ENCODE measurements around the gene KMT2B. TPM values are rescaled to one million over a fixed set of nuclear protein-coding genes. Genes with fewer than 3 reads are reported as not detected.
A peak's percentile ranks its signal among the peaks of the same experiment; 100 is the strongest.
"Not testable (repeated sequence)": the region's sequence is repeated elsewhere in the genome, so short reads cannot be mapped to it uniquely, and the experiment has no call there.

The KMT2B gene
- total RNA-seq, 1 donor from 2014 or later = 12.6 TPM

- Histone ChIP-seq H3K36me3 (no peaks in the 10 kb centered on the region), H3K27ac (no peak overlapping the region), H3K27me3 (no peaks in the 10 kb centered on the region), H3K4me3 (no peak overlapping the region), H3F3A (ENCODE audit: low read depth) (no peaks in the 10 kb centered on the region), H2AFZ (replicated peaks) (no peak overlapping the region), H3K4me2 (no peak overlapping the region), H3K79me2 (ENCODE audit: low read depth) (no peaks in the 10 kb centered on the region), H3K4me1 (peaks cover 5% of the 10 kb centered on the region), H3K9ac (no peak overlapping the region), H4K20me1 (ENCODE audit: low read depth) (peaks cover 13% of the 10 kb centered on the region), H3K9me3 (ENCODE audit: low read depth) (no peaks in the 10 kb centered on the region)
- TF ChIP-seq EZH2 (IDR thresholded peaks at IDR 0.05) (no peak), EZH2phosphoT487 (IDR thresholded peaks at IDR 0.05) (no peak), CTCF (IDR thresholded peaks at IDR 0.05) (no peak)
- peak overlapping the region; percentile 52 for H3K4me3 Mint-ChIP-seq
- DNase-seq (ENCODE audit: low spot score) = no peak
- H3K9me3 Mint-ChIP-seq = no peaks in the 10 kb centered on the region
- peaks cover 10% of the 10 kb centered on the region for H3K4me1 Mint-ChIP-seq
- peaks cover 2% of the 10 kb centered on the region for H3K27me3 Mint-ChIP-seq (ENCODE audit: insufficient read depth, low read depth)
- H3K27ac Mint-ChIP-seq = no peak overlapping the region
- H3K36me3 Mint-ChIP-seq = peaks cover 16% of the 10 kb centered on the region
These were observed 48.8 kb downstream of the KMT2B start for GRCh38 chr19:35766571-35767104.

- peak; percentile 65 for DNase-seq (ENCODE audit: low spot score)
- H3K9me3 ChIP-seq (ENCODE audit: low read depth) = no peaks in the 10 kb centered on the region
- peaks cover 13% of the 10 kb centered on the region for H4K20me1 ChIP-seq (ENCODE audit: low read depth)
- H3K36me3 ChIP-seq = no peaks in the 10 kb centered on the region
- Mint-ChIP-seq H3K4me1 (peaks cover 10% of the 10 kb centered on the region), H3K27me3 (ENCODE audit: insufficient read depth, low read depth) (peaks cover 2% of the 10 kb centered on the region), H3K27ac (peak overlapping the region; percentile 86), H3K36me3 (peaks cover 11% of the 10 kb centered on the region), H3K4me3 (no peak overlapping the region), H3K9me3 (no peaks in the 10 kb centered on the region)
- TF ChIP-seq EZH2phosphoT487 (IDR thresholded peaks at IDR 0.05) = no peak
- H3K79me2 ChIP-seq (ENCODE audit: low read depth) = no peaks in the 10 kb centered on the region
- no peak overlapping the region for H2AFZ ChIP-seq (replicated peaks)
- H3K4me1 ChIP-seq = peaks cover 5% of the 10 kb centered on the region
- H3K4me3 ChIP-seq = no peak overlapping the region
- no peak overlapping the region for H3K27ac ChIP-seq
- H3F3A ChIP-seq (ENCODE audit: low read depth) = no peaks in the 10 kb centered on the region
- no peaks in the 10 kb centered on the region for H3K27me3 ChIP-seq
- H3K4me2 ChIP-seq = no peak overlapping the region
- H3K9ac ChIP-seq = no peak overlapping the region
These were observed 49.7 kb downstream of the KMT2B start for GRCh38 chr19:35767288-35768081.

DNA sequence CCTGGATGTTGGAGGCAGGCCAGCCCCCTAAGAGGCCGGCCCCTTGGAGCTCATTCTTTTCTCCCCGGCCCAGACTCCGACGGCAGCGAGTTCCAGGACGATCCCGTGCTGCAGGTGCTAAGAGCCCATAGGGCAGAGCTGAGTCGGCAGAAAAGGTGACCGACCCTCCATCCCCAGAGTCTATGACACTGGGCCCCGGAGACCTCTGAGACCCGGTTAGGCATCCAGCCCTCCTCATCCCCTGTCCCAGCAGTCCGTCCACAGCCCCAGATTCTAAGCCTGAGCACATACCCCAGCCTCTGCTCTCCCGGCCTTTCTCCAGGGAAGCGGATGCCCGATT is 50.2 kb downstream of the KMT2B start:
- Mint-ChIP-seq H3K4me1 (peaks cover 10% of the 10 kb centered on the region), H3K27ac (no peak overlapping the region), H3K4me3 (no peak overlapping the region), H3K27me3 (ENCODE audit: insufficient read depth, low read depth) (peaks cover 2% of the 10 kb centered on the region), H3K36me3 (peaks cover 11% of the 10 kb centered on the region), H3K9me3 (no peaks in the 10 kb centered on the region)
- H3K79me2 ChIP-seq (ENCODE audit: low read depth) = no peaks in the 10 kb centered on the region
- H3F3A ChIP-seq (ENCODE audit: low read depth) = no peaks in the 10 kb centered on the region
- H3K9me3 ChIP-seq (ENCODE audit: low read depth) = no peaks in the 10 kb centered on the region
- peaks cover 13% of the 10 kb centered on the region for H4K20me1 ChIP-seq (ENCODE audit: low read depth)
- H3K36me3 ChIP-seq = no peaks in the 10 kb centered on the region
- no peak overlapping the region for H3K4me3 ChIP-seq
- H2AFZ ChIP-seq (replicated peaks) = no peak overlapping the region
- H3K4me1 ChIP-seq = peaks cover 5% of the 10 kb centered on the region
- peaks cover 4% of the 10 kb centered on the region for H3K27me3 ChIP-seq
- no peak for TF ChIP-seq EZH2phosphoT487 (IDR thresholded peaks at IDR 0.05)
- no peak overlapping the region for H3K4me2 ChIP-seq
- no peak for DNase-seq (ENCODE audit: low spot score)
- H3K27ac ChIP-seq = no peak overlapping the region
- H3K9ac ChIP-seq = no peak overlapping the region

- Histone ChIP-seq H3K27me3 (peaks cover 22% of the 10 kb centered on the region), H3F3A (ENCODE audit: low read depth) (peaks cover 21% of the 10 kb centered on the region), H3K4me1 (peaks cover 25% of the 10 kb centered on the region), H4K20me1 (ENCODE audit: low read depth) (peaks cover 34% of the 10 kb centered on the region)
- not testable (repeated sequence) for H3K9ac ChIP-seq; H3K27me3 Mint-ChIP-seq (ENCODE audit: insufficient read depth, low read depth); H3K36me3 ChIP-seq; DNase-seq (ENCODE audit: low spot score); H3K4me3 Mint-ChIP-seq; H3K4me2 ChIP-seq; H3K27ac Mint-ChIP-seq; H3K36me3 Mint-ChIP-seq; H2AFZ ChIP-seq (replicated peaks); H3K9me3 Mint-ChIP-seq; H3K4me3 ChIP-seq; H3K9me3 ChIP-seq (ENCODE audit: low read depth); H3K79me2 ChIP-seq (ENCODE audit: low read depth); H3K27ac ChIP-seq
- peaks cover 31% of the 10 kb centered on the region for H3K4me1 Mint-ChIP-seq
These were observed 54.6 kb downstream of the KMT2B start for GRCh38 chr19:35772362-35772761.
